Calu3 (cell line): Measurements from ENCODE around the gene IL31. TPM values are rescaled to one million over a fixed set of nuclear protein-coding genes. Genes with fewer than 3 reads are reported as not detected.

ENCODE experiments used
- BruUV-seq: library from RNA; stranded (reverse); fragments of 400-500 nt; replicated peaks from 2 replicates; lab custom pipeline; 2021; lab: Mats Ljungman, UMichigan
- CTCF ChIA-PET: fragments of 300-600 bp; sonication (Branson Sonifier 250); formaldehyde crosslinking; loops from one replicate; lab custom pipeline; 2022; ENCODE audit warnings: antibody characterized with exemption; lab: Charles Lee
- DNase-seq: peaks from one replicate; pipeline ENCODE4 v3.0.0; 2022
- H3K27ac Mint-ChIP-seq: one replicate; pipeline ENCODE4 v1.8.0; 2022; ENCODE audit warnings: mixed read lengths; ENCODE audit not compliant: unreplicated experiment
- H3K27me3 Mint-ChIP-seq: one replicate; pipeline ENCODE4 v1.8.0; 2022; ENCODE audit warnings: mixed read lengths; ENCODE audit not compliant: unreplicated experiment
- H3K36me3 Mint-ChIP-seq: one replicate; pipeline ENCODE4 v1.8.0; 2022; ENCODE audit warnings: mild to moderate bottlenecking, moderate library complexity, mixed read lengths; ENCODE audit not compliant: insufficient read depth, unreplicated experiment
- H3K4me1 Mint-ChIP-seq: one replicate; pipeline ENCODE4 v1.8.0; 2022; ENCODE audit warnings: mild to moderate bottlenecking, low read depth, mixed read lengths; ENCODE audit not compliant: unreplicated experiment
- H3K4me3 Mint-ChIP-seq: one replicate; pipeline ENCODE4 v1.8.0; 2022; ENCODE audit warnings: mild to moderate bottlenecking, low read depth, moderate library complexity, mixed read lengths; ENCODE audit not compliant: unreplicated experiment
- H3K9me3 Mint-ChIP-seq: one replicate; pipeline ENCODE4 v1.8.0; 2022; ENCODE audit warnings: low read depth, mixed read lengths; ENCODE audit not compliant: unreplicated experiment
- intact Hi-C: fragments of 100-400 bp; cut with micrococcal nuclease; formaldehyde crosslinking; loops from one replicate; pipeline ENCODE4 v1.10.0; 2022; ENCODE audit not compliant: unreplicated experiment
- total RNA-seq: library from RNA; stranded (reverse); gene quantifications from 2 replicates; pipeline ENCODE4 v1.2.3, GENCODE V29; 2022
- TF ChIP-seq, protein P1 (sequence below): fragments of 200-600 bp; IDR thresholded peaks from one replicate; pipeline ENCODE4 v1.8.0; 2022; ENCODE audit warnings: antibody characterized with exemption; ENCODE audit not compliant: unreplicated experiment

The IL31 gene
- total RNA-seq, 1 experiment from 2014 or later, result not detected

DNA sequence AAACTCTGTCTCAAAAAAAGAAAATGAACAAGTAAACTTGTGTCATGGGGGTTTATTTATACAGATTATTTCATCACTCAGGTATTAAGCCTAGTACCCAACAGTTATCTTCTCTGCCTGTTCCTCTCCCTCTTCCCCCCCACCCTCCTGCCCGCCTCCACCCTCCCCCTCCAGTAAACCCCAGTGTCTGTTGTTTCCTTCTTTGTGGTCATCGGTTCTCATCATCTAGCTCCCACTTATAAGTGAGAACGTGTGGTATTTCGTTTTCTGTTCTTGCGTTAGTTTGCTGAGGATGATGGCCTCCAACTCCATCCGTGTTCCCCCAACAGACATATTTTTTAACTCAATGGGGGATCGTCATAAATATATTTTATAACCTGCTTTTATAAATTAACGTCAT, 12.3 kb downstream of the IL31 start:
- intact Hi-C loops, result no loop called here
- no peaks in the 10 kb centered on the region for H3K36me3 Mint-ChIP-seq
- no peak overlapping the region for H3K4me3 Mint-ChIP-seq
- CTCF ChIA-PET, result no interaction called here
- H3K9me3 Mint-ChIP-seq, result no peaks in the 10 kb centered on the region
- no TSS peak for BruUV-seq
- no peak overlapping the region for H3K27ac Mint-ChIP-seq
- DNase-seq, result no peak
- TF ChIP-seq, protein P1, sequence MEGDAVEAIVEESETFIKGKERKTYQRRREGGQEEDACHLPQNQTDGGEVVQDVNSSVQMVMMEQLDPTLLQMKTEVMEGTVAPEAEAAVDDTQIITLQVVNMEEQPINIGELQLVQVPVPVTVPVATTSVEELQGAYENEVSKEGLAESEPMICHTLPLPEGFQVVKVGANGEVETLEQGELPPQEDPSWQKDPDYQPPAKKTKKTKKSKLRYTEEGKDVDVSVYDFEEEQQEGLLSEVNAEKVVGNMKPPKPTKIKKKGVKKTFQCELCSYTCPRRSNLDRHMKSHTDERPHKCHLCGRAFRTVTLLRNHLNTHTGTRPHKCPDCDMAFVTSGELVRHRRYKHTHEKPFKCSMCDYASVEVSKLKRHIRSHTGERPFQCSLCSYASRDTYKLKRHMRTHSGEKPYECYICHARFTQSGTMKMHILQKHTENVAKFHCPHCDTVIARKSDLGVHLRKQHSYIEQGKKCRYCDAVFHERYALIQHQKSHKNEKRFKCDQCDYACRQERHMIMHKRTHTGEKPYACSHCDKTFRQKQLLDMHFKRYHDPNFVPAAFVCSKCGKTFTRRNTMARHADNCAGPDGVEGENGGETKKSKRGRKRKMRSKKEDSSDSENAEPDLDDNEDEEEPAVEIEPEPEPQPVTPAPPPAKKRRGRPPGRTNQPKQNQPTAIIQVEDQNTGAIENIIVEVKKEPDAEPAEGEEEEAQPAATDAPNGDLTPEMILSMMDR, result no peak
- H3K4me1 Mint-ChIP-seq, result no peaks in the 10 kb centered on the region
- peaks cover 27% of the 10 kb centered on the region for H3K27me3 Mint-ChIP-seq

DNA sequence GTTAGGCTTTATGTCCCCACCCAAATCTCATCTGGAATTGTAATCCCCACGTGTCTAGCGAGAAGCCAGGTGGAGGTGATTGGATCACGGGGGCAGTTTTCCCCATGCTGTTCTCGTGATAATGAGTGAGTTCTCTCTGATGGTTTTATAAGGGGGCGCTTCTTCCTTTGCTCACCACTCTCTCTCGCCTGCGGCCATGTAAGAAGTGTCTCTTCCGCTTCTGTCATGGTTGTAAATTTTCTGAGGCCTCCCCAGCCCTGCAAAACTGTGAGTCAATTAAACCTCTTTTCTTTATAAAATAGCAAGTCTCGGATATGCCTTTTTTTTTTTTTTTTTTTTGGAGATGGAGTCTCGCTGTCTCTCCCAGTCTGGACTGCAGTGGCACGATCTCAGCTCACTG, 13.3 kb downstream of the IL31 start:
- CTCF ChIA-PET, result no interaction called here
- Mint-ChIP-seq H3K4me3 (no peak overlapping the region), H3K27ac (no peak overlapping the region), H3K36me3 (no peaks in the 10 kb centered on the region), H3K27me3 (peaks cover 32% of the 10 kb centered on the region), H3K4me1 (no peaks in the 10 kb centered on the region), H3K9me3 (no peaks in the 10 kb centered on the region)
- intact Hi-C loops, result no loop called here
- no TSS peak for BruUV-seq
- TF ChIP-seq, protein P1, result no peak
- no peak for DNase-seq

DNA sequence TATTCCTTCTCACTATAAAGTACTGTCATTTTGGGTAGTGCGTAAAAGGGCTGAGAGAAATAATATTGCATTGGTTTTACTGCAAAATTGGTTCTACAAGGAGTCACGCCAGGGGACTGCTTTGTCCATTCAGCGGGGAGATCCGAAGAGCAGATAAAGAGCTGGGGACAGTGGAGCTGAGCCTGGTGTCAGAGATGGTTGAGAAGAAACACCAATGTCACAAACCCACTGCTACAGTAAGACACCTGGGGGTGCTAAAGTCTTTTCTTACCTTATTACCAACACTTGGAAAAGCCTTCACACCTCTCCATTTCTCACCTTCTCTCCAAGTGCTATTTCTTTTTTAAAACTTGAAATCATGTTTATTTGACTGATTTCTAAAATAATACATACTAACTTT, 14.1 kb downstream of the IL31 start:
- no peak for DNase-seq
- H3K9me3 Mint-ChIP-seq, result no peaks in the 10 kb centered on the region
- CTCF ChIA-PET, result no interaction called here
- intact Hi-C loops, result no loop called here
- no TSS peak for BruUV-seq
- TF ChIP-seq, protein P1, result no peak
- H3K4me3 Mint-ChIP-seq, result no peak overlapping the region
- no peaks in the 10 kb centered on the region for H3K4me1 Mint-ChIP-seq
- H3K36me3 Mint-ChIP-seq, result no peaks in the 10 kb centered on the region
- H3K27ac Mint-ChIP-seq, result no peak overlapping the region
- H3K27me3 Mint-ChIP-seq, result peaks cover 31% of the 10 kb centered on the region

DNA sequence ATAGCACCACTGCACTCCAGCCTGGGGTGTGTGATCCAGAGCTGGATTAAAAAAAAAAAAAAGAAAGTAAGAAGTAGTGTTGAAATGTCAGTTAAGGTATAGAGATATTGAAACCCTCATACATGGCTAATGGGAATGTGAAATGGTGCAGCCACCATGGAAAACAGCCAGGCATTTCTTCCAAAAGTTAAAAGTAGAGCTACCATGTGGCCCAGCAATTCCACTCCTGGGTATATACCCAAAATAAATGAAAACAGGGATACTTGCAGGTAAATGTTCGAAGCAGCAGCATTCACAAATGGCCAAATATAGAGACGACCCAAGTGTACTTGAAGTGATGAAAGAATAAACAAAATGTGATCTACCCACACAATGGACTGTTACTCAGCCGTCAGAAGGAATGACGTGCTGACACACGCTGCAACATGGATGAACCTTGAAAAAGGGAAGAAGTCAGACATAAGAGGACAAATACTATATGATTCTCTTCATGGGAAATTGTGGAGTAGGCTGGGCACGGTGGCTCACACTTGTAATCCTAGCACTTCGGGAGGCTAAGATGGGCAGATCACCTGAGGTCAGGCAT, 15.2 kb downstream of the IL31 start:
- Mint-ChIP-seq H3K4me1 (no peaks in the 10 kb centered on the region), H3K36me3 (no peaks in the 10 kb centered on the region), H3K4me3 (no peak overlapping the region), H3K27ac (no peak overlapping the region), H3K9me3 (no peaks in the 10 kb centered on the region), H3K27me3 (peaks cover 26% of the 10 kb centered on the region)
- TF ChIP-seq, protein P1, result no peak
- intact Hi-C loops, result no loop called here
- no TSS peak for BruUV-seq
- no peak for DNase-seq
- CTCF ChIA-PET, result no interaction called here
